HG03095 (cell line): ENCODE results near the gene RNF212B.
"Not testable (repeated sequence)": the region's sequence is repeated elsewhere in the genome, so short reads cannot be mapped to it uniquely, and the experiment has no call there.

Experiments
- ATAC-seq: cut with Tn5 transposase; IDR thresholded peaks from one replicate; pipeline ENCODE4 v1.9.1; 2021; ENCODE audit warnings: moderate library complexity; ENCODE audit not compliant: unreplicated experiment

RNF212B gene

GRCh38 chr14:23237772-23238594 lies at the start of gene RNF212B:
RNF212B (plus strand) TSS chr14:23237936; CDS start chr14:23240346, 2,410 bp downstream.
- peak; percentile 68 for ATAC-seq

- ATAC-seq, result no peak
Observed at GRCh38 chr14:23193432-23193831, 44.3 kb upstream of the RNF212B start.

GRCh38 chr14:23195552-23196101 lies 42.1 kb upstream of the RNF212B start:
- ATAC-seq, result no peak

- ATAC-seq, result not testable (repeated sequence)
Observed at GRCh38 chr14:23196487-23196886, 41.2 kb upstream of the RNF212B start.

- ATAC-seq, result not testable (repeated sequence)
Observed at GRCh38 chr14:23199141-23199540, 38.6 kb upstream of the RNF212B start.

GRCh38 chr14:23202001-23202400 lies 35.7 kb upstream of the RNF212B start:
- ATAC-seq, result no peak

- no peak for ATAC-seq
Observed at GRCh38 chr14:23206422-23207145, 31.2 kb upstream of the RNF212B start.

- ATAC-seq, result no peak
Observed at GRCh38 chr14:23207146-23207540, 30.6 kb upstream of the RNF212B start.

GRCh38 chr14:23208324-23208723 lies 29.4 kb upstream of the RNF212B start:
- ATAC-seq, result no peak

- no peak for ATAC-seq
Observed at GRCh38 chr14:23209651-23210423, 27.9 kb upstream of the RNF212B start.

- no peak for ATAC-seq
Observed at GRCh38 chr14:23215421-23215820, 22.3 kb upstream of the RNF212B start.

GRCh38 chr14:23217032-23218020 lies 20.4 kb upstream of the RNF212B start:
- ATAC-seq, result no peak

GRCh38 chr14:23219075-23219474 lies 18.7 kb upstream of the RNF212B start:
- no peak for ATAC-seq

GRCh38 chr14:23224958-23225357 lies 12.8 kb upstream of the RNF212B start:
- ATAC-seq, result not testable (repeated sequence)

- ATAC-seq, result no peak
Observed at GRCh38 chr14:23227566-23227965, 10.2 kb upstream of the RNF212B start.

GRCh38 chr14:23228812-23229211 lies 8.9 kb upstream of the RNF212B start:
- ATAC-seq, result no peak

- not testable (repeated sequence) for ATAC-seq
Observed at GRCh38 chr14:23232241-23232808, 5.4 kb upstream of the RNF212B start.

GRCh38 chr14:23240661-23241060 lies 2.9 kb downstream of the RNF212B start:
- ATAC-seq, result no peak

- not testable (repeated sequence) for ATAC-seq
Observed at GRCh38 chr14:23241061-23241715, 3.5 kb downstream of the RNF212B start.
